ENCODE measurements around the gene PRG3. TPM values are rescaled to one million over a fixed set of nuclear protein-coding genes. Genes with fewer than 3 reads are reported as not detected.

The PRG3 gene
- total RNA-seq, 2 donors from 2014 or later, result not detected

GRCh38 chr11:57373146-57373545 lies 7.8 kb downstream of the PRG3 start:
- DNase-seq, result no peak
- intact Hi-C loops (cut with DNase I), result no loop called here
- H3K9ac ChIP-seq (ENCODE audit: low read depth in 2 of 2, low read length in 2 of 2), result no peak overlapping the region
- TF ChIP-seq CTCF (IDR thresholded peaks at IDR 0.05), result no peak
- no peaks in the 10 kb centered on the region for H3K4me1 ChIP-seq
- H3K27ac ChIP-seq, result no peak overlapping the region
- no peaks in the 10 kb centered on the region for H3K27me3 ChIP-seq
- H3K36me3 ChIP-seq, result no peaks in the 10 kb centered on the region
- H3K9me3 ChIP-seq, result no peaks in the 10 kb centered on the region
- H3K4me3 ChIP-seq, result no peak overlapping the region

GRCh38 chr11:57370941-57371340 lies 10.0 kb downstream of the PRG3 start:
- Histone ChIP-seq H3K4me1 (no peaks in the 10 kb centered on the region), H3K36me3 (no peaks in the 10 kb centered on the region), H3K4me3 (no peak overlapping the region), H3K27ac (no peak overlapping the region), H3K9me3 (no peaks in the 10 kb centered on the region), H3K9ac (ENCODE audit: low read depth in 2 of 2, low read length in 2 of 2) (no peak overlapping the region), H3K27me3 (no peaks in the 10 kb centered on the region)
- TF ChIP-seq CTCF (IDR thresholded peaks at IDR 0.05), result no peak
- intact Hi-C loops (cut with DNase I), result no loop called here
- no peak for DNase-seq

- intact Hi-C loops (cut with DNase I), result no loop called here
- H3K4me3 ChIP-seq, result no peak overlapping the region
- H3K27ac ChIP-seq, result no peak overlapping the region
- DNase-seq, result no peak
- no peaks in the 10 kb centered on the region for H3K36me3 ChIP-seq
- H3K27me3 ChIP-seq, result no peaks in the 10 kb centered on the region
- no peak overlapping the region for H3K9ac ChIP-seq (ENCODE audit: low read depth in 2 of 2, low read length in 2 of 2)
- no peaks in the 10 kb centered on the region for H3K9me3 ChIP-seq
- TF ChIP-seq CTCF (IDR thresholded peaks at IDR 0.05), result no peak
- no peaks in the 10 kb centered on the region for H3K4me1 ChIP-seq
Measured at GRCh38 chr11:57370251-57370650, 10.7 kb downstream of the PRG3 start.

- Histone ChIP-seq H3K36me3 (no peaks in the 10 kb centered on the region), H3K4me3 (no peak overlapping the region), H3K27me3 (no peaks in the 10 kb centered on the region), H3K9ac (ENCODE audit: low read depth in 2 of 2, low read length in 2 of 2) (no peak overlapping the region), H3K4me1 (no peaks in the 10 kb centered on the region), H3K9me3 (no peaks in the 10 kb centered on the region), H3K27ac (no peak overlapping the region)
- TF ChIP-seq CTCF (IDR thresholded peaks at IDR 0.05), result no peak
- intact Hi-C loops (cut with DNase I), result no loop called here
- DNase-seq, result no peak
Measured at GRCh38 chr11:57368845-57369232, 12.1 kb downstream of the PRG3 start.

- no peak overlapping the region for H3K4me3 ChIP-seq
- no peak for DNase-seq
- intact Hi-C loops (cut with DNase I), result no loop called here
- no peaks in the 10 kb centered on the region for H3K36me3 ChIP-seq
- H3K9ac ChIP-seq (ENCODE audit: low read depth in 2 of 2, low read length in 2 of 2), result no peak overlapping the region
- no peaks in the 10 kb centered on the region for H3K9me3 ChIP-seq
- no peak overlapping the region for H3K27ac ChIP-seq
- H3K4me1 ChIP-seq, result no peaks in the 10 kb centered on the region
- no peaks in the 10 kb centered on the region for H3K27me3 ChIP-seq
- TF ChIP-seq CTCF (IDR thresholded peaks at IDR 0.05), result no peak
Measured at GRCh38 chr11:57368106-57368844, 12.7 kb downstream of the PRG3 start.
